H1 (cell line): ENCODE data around the gene GPBP1.

Source experiments
- CHD2 ChIP-seq: IDR thresholded peaks from 2 replicates; pipeline ENCODE4 v1.6.1; 2012; ENCODE audit warnings: low read length, improper control_type of control experiment
- EZH2 ChIP-seq: fragments of 200-600 bp; sonication (generic); IDR thresholded peaks from 2 replicates; pipeline ENCODE4 v1.7.1; 2012; ENCODE audit warnings: low read depth, mild to moderate bottlenecking, moderate library complexity, low read length, inconsistent platforms; ENCODE audit not compliant: severe bottlenecking
- POLR2A ChIP-seq, 2 experiments: IDR thresholded peaks; 1 replicate in 1 of 2; 2 replicates in 1 of 2; pipeline ENCODE4 v1.6.1; 2011; ENCODE audit warnings: low read depth in 2 of 2, low read length in 2 of 2, mild to moderate bottlenecking in 2 of 2; ENCODE audit errors: control extremely low read depth in 1 of 2
- RAD21 ChIP-seq, 2 experiments: IDR thresholded peaks in 1 of 2; conservative IDR thresholded peaks in 1 of 2; 2 replicates each; pipeline ENCODE4 v1.6.1; 2011; ENCODE audit warnings: low read depth in 2 of 2, low read length in 2 of 2, improper control_type of control experiment in 1 of 2, inconsistent platforms in 1 of 2, mild to moderate bottlenecking in 1 of 2, moderate library complexity in 1 of 2
- TF ChIP-seq, protein P1 (sequence below), 3 experiments: IDR thresholded peaks; 1 replicate in 2 of 3; 2 replicates in 1 of 3; pipeline versions ENCODE4 v1.5.1 to v1.6.1; 2011; ENCODE audit warnings: low read length in 3 of 3, mild to moderate bottlenecking in 3 of 3, inconsistent platforms in 2 of 3, low read depth in 1 of 3, moderate library complexity in 1 of 3; ENCODE audit not compliant: insufficient read depth in 1 of 3; ENCODE audit errors: control extremely low read depth in 1 of 3

GRCh38 chr5:57152316-57152715 is 21.5 kb upstream of the GPBP1 start:
- TF ChIP-seq, protein P1, sequence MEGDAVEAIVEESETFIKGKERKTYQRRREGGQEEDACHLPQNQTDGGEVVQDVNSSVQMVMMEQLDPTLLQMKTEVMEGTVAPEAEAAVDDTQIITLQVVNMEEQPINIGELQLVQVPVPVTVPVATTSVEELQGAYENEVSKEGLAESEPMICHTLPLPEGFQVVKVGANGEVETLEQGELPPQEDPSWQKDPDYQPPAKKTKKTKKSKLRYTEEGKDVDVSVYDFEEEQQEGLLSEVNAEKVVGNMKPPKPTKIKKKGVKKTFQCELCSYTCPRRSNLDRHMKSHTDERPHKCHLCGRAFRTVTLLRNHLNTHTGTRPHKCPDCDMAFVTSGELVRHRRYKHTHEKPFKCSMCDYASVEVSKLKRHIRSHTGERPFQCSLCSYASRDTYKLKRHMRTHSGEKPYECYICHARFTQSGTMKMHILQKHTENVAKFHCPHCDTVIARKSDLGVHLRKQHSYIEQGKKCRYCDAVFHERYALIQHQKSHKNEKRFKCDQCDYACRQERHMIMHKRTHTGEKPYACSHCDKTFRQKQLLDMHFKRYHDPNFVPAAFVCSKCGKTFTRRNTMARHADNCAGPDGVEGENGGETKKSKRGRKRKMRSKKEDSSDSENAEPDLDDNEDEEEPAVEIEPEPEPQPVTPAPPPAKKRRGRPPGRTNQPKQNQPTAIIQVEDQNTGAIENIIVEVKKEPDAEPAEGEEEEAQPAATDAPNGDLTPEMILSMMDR (IDR thresholded peaks at IDR 0.05; ENCODE audit: control extremely low read depth in 1 of 3, insufficient read depth in 1 of 3, low read depth in 1 of 3, low read length in 3 of 3), result no peak
- TF ChIP-seq EZH2, result no peak
- no peak for TF ChIP-seq RAD21 (IDR thresholded peaks at IDR 0.05 in 1 of 2, conservative IDR thresholded peaks at IDR 0.05 in 1 of 2; ENCODE audit: low read depth in 2 of 2, low read length in 2 of 2)
- TF ChIP-seq CHD2, result no peak
- TF ChIP-seq POLR2A (IDR thresholded peaks at IDR 0.05; ENCODE audit: control extremely low read depth in 1 of 2, low read depth in 2 of 2, low read length in 2 of 2), result no peak
